Measurements from ENCODE around the gene UVSSA. TPM values are rescaled to one million over a fixed set of nuclear protein-coding genes. Genes with fewer than 3 reads are reported as not detected.

UVSSA gene
- polyA plus RNA-seq, 4 donors, result 6.5 to 11.1 (median 8.9) TPM

- DNase-seq (ENCODE audit: low read depth in 4 of 4, low spot score in 3 of 4), result no peak
Measured at GRCh38 chr4:1373892-1374705, 27.1 kb downstream of the UVSSA start.

- no peak for DNase-seq (ENCODE audit: low read depth in 4 of 4, low spot score in 3 of 4)
Measured at GRCh38 chr4:1374706-1375045, 27.7 kb downstream of the UVSSA start.

GRCh38 chr4:1375051-1375721 lies 28.2 kb downstream of the UVSSA start:
- no peak for DNase-seq (ENCODE audit: low read depth in 4 of 4, low spot score in 3 of 4)

- no peak for DNase-seq (ENCODE audit: low read depth in 4 of 4, low spot score in 3 of 4)
Measured at GRCh38 chr4:1375761-1376322, 28.8 kb downstream of the UVSSA start.

GRCh38 chr4:1376391-1376840 lies 29.4 kb downstream of the UVSSA start:
- DNase-seq (ENCODE audit: low read depth in 4 of 4, low spot score in 3 of 4), result no peak

GRCh38 chr4:1376841-1377605 lies 30.0 kb downstream of the UVSSA start:
- DNase-seq (ENCODE audit: low read depth in 4 of 4, low spot score in 3 of 4), result no peak

GRCh38 chr4:1377606-1378261 lies 30.7 kb downstream of the UVSSA start:
- DNase-seq (ENCODE audit: low read depth in 4 of 4, low spot score in 3 of 4), result no peak

- no peak for DNase-seq (ENCODE audit: low read depth in 4 of 4, low spot score in 3 of 4)
Measured at GRCh38 chr4:1378559-1379231, 31.7 kb downstream of the UVSSA start.

- no peak for DNase-seq (ENCODE audit: low read depth in 4 of 4, low spot score in 3 of 4)
Measured at GRCh38 chr4:1379351-1379781, 32.4 kb downstream of the UVSSA start.

- DNase-seq (ENCODE audit: low read depth in 4 of 4, low spot score in 3 of 4), result no peak
Measured at GRCh38 chr4:1379801-1380331, 32.9 kb downstream of the UVSSA start.

GRCh38 chr4:1380368-1381151 lies 33.6 kb downstream of the UVSSA start:
- DNase-seq (ENCODE audit: low read depth in 4 of 4, low spot score in 3 of 4), result no peak

GRCh38 chr4:1381181-1381621 lies 34.2 kb downstream of the UVSSA start:
- DNase-seq (ENCODE audit: low read depth in 4 of 4, low spot score in 3 of 4), result no peak

GRCh38 chr4:1381944-1382541 lies 35.0 kb downstream of the UVSSA start:
- no peak for DNase-seq (ENCODE audit: low read depth in 4 of 4, low spot score in 3 of 4)

- DNase-seq (ENCODE audit: low read depth in 4 of 4, low spot score in 3 of 4), result no peak
Measured at GRCh38 chr4:1382776-1383727, 36.0 kb downstream of the UVSSA start.

- no peak for DNase-seq (ENCODE audit: low read depth in 4 of 4, low spot score in 3 of 4)
Measured at GRCh38 chr4:1383728-1384591, 37.0 kb downstream of the UVSSA start.

- no peak for DNase-seq (ENCODE audit: low read depth in 4 of 4, low spot score in 3 of 4)
Measured at GRCh38 chr4:1384675-1385372, 37.8 kb downstream of the UVSSA start.
